GM18870 (cell line): Measurements from ENCODE around the gene CACYBP.

Experiments used
- ATAC-seq: cut with Tn5 transposase; IDR thresholded peaks from one replicate; pipeline ENCODE4 v1.9.1; 2021; ENCODE audit warnings: moderate library complexity; ENCODE audit not compliant: unreplicated experiment

Gene CACYBP

GRCh38 chr1:174971902-174972301, 27.8 kb upstream of the CACYBP start:
- ATAC-seq = no peak

- ATAC-seq = no peak
Measured at GRCh38 chr1:174974711-174975119, 25.0 kb upstream of the CACYBP start.

- no peak for ATAC-seq
Measured at GRCh38 chr1:174975764-174976163, 24.0 kb upstream of the CACYBP start.

GRCh38 chr1:174976436-174977108, 23.2 kb upstream of the CACYBP start:
- ATAC-seq = no peak

GRCh38 chr1:174982971-174983689, 16.6 kb upstream of the CACYBP start:
- no peak for ATAC-seq

- no peak for ATAC-seq
Measured at GRCh38 chr1:174984952-174985351, 14.8 kb upstream of the CACYBP start.

GRCh38 chr1:174988539-174988938, 11.2 kb upstream of the CACYBP start:
- ATAC-seq = no peak

GRCh38 chr1:174988986-174989385, 10.8 kb upstream of the CACYBP start:
- ATAC-seq = no peak

- ATAC-seq = no peak
Measured at GRCh38 chr1:174989536-174990220, 10.1 kb upstream of the CACYBP start.

GRCh38 chr1:174990382-174990999, 9.3 kb upstream of the CACYBP start:
- no peak for ATAC-seq

- no peak for ATAC-seq
Measured at GRCh38 chr1:174991473-174991872, 8.3 kb upstream of the CACYBP start.

GRCh38 chr1:174995121-174995520, 4.6 kb upstream of the CACYBP start:
- no peak for ATAC-seq

- ATAC-seq = no peak
Measured at GRCh38 chr1:174995916-174996315, 3.8 kb upstream of the CACYBP start.

- ATAC-seq = no peak
Measured at GRCh38 chr1:174996476-174996875, 3.3 kb upstream of the CACYBP start.

- no peak for ATAC-seq
Measured at GRCh38 chr1:174997041-174997440, 2.7 kb upstream of the CACYBP start.

- ATAC-seq = no peak
Measured at GRCh38 chr1:174998569-174999215, 1.1 kb upstream of the CACYBP start.

GRCh38 chr1:174999216-174999935, 371 bp upstream of the CACYBP start:
- ATAC-seq = peak; percentile 83

GRCh38 chr1:175000697-175001187, 995 bp downstream of the CACYBP start:
- no peak for ATAC-seq

- ATAC-seq = no peak
Measured at GRCh38 chr1:175002910-175003517, 3.3 kb downstream of the CACYBP start.

- ATAC-seq = no peak
Measured at GRCh38 chr1:175003521-175003920, 3.8 kb downstream of the CACYBP start.
